Skeletal muscle cell (primary cell): ENCODE results near the gene CDH13.

Experiments
- DNase-seq: peaks from one replicate; pipeline ENCODE4 v3.0.0-alpha.2; 2010; ENCODE audit warnings: low read depth
- H3K4me3 ChIP-seq: 2 replicates; pipeline ENCODE4 v1.5.1; 2011; ENCODE audit warnings: low read depth, mild to moderate bottlenecking, control low read depth, low read length, moderate library complexity

CDH13 gene

DNA sequence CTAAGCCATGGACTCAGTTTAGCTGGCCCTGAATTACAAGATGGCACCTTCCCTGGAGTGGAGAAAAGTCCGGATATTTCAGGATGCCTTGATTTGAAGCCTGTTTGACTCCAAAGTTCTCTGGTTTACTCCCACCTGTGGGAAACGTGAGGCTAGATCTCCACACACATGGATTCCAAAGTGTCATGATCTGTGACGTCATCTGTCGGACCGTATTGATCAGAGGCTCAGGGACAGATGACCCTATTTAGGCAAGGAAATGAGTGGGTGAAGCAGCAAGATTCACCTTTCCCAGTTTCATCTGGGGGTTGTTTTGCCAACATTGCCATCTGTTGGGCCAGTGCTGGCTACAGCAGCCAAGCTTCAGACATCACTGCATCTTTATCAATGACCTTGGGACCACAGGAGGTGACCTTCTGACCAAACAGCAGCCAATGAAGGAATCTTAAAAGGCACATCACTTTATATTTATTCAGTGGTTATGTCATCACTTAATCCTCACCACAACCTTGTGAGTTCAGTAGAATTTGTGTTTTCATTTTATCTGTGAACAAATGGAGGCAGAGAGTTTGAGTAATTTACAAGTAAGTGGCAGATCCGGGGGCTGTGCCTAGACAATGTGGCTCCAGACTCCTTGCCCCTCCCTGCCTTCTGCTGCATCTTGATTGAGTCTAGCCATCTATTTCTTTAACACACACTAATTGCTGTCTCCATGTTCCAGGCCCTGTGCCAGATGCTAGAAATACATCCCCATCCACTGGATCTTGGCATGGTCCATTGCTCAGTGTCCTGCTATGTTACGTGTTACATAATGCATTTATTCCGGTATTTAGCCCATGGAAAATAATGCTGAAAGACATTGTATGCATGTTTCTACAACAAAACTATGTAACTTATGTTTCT is 1.5 kb upstream of the CDH13 start:
- DNase-seq = no peak
- no peak overlapping the region for H3K4me3 ChIP-seq

DNA sequence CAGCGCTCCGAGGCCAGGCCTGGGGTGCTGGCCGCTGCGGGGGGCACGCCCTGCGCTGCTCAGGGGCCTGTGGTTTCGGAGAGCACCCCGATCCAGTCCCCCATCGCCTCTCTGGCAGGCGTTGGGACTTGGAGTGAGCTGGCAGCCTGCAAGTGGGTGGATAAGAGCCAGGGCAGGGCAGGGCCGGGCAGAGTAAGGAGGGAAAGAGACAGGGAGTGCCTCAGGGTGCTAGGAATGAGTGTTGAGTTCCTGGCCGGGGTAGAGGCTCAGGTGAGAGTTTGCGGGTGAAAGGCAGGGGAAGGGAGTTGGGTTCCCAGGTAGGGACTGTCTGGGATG is 1.3 kb downstream of the CDH13 start:
- no peak for DNase-seq

DNA sequence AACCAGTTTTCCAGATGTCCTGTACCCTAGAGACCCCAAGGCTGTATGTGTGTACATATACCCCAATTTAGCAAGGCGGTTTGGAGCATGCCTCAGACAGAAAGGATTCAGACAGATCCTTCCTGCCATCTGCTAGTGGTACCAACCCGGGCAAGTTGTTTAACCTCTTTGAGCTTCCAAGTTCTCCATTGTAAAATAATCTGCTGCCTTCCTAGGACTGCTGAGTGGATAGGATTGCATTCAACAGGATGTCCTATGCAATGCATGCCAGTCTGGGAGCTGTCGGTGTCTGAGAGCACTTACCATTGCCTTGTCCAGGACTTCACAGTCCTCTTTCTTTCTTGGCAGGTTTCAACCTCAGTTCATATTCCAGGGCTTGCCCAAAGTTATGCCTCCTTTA is 1.9 kb downstream of the CDH13 start:
- DNase-seq = no peak
- H3K4me3 ChIP-seq = peak overlapping the region; percentile 74

More for the DNA sequence above, 1.3 kb downstream of the CDH13 start:
- H3K4me3 ChIP-seq = peak overlapping the region; percentile 74

DNA sequence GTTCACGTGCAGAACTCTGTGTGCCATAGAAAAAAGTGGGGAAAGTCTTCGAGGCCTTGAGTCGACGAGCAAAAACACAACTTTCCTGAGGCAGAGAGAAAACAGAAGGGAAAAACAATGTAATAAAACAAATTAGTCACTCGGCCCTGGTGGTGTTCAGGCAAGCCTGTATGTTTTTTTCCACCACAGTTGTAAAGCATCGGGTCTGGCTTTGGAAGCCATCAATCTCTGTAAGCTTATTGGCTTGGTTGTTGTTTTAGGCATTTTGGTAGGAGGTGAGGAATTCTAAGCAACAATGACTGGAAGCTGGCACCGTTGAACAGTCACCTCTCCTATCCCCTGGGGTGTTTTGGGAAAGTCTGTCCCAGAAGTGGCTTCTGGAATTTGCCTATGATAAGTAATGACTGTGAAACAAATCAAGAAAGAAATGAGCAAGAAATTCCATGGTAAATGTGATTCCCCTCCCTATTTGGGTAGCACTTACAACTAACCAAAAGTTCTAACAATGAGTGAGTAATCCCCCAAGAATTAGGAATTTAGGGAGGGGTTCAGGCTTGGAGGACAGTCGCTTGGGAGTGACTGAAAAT is 2.8 kb downstream of the CDH13 start:
- no peak for DNase-seq

DNA sequence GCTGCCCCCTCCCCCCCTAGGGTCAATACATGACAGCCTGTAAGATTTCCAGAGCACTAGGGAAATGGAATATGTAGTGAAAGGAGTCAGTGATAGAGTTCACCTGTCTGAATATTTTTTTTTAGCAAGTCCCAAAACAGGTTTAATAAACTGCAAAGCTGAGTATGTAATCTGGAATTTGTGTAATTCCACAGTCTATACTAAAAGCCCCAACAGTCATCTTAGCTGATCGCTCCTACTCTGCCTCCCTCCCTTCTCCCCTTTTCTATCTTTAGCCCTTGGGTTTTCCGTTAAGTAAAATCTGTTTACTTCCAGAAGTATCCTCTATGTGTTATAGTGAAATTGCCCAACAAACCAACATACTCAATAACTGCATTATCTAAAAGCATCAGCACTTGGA is 3.5 kb downstream of the CDH13 start:
- no peak for DNase-seq
- no peak overlapping the region for H3K4me3 ChIP-seq

More for the DNA sequence above, 2.8 kb downstream of the CDH13 start:
- H3K4me3 ChIP-seq = no peak overlapping the region

DNA sequence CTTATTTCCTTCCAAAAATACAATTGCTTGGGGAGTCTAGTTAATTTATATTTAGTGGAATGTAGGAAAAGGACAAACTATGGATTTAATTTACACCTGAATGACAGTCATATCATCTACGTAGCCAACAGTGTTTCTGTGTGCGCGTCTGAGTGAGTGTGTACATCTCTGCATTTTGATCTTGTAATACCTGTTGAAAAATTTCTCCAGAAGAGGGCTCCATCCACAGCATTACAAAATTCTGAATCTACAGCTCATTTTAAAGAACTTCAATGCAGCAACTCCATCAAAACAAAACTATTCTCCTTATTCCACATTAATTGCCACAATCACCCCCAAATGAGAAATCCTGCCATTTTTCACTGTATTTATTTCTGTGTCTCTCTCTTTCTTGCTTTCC is 3.9 kb downstream of the CDH13 start:
- no peak for DNase-seq

DNA sequence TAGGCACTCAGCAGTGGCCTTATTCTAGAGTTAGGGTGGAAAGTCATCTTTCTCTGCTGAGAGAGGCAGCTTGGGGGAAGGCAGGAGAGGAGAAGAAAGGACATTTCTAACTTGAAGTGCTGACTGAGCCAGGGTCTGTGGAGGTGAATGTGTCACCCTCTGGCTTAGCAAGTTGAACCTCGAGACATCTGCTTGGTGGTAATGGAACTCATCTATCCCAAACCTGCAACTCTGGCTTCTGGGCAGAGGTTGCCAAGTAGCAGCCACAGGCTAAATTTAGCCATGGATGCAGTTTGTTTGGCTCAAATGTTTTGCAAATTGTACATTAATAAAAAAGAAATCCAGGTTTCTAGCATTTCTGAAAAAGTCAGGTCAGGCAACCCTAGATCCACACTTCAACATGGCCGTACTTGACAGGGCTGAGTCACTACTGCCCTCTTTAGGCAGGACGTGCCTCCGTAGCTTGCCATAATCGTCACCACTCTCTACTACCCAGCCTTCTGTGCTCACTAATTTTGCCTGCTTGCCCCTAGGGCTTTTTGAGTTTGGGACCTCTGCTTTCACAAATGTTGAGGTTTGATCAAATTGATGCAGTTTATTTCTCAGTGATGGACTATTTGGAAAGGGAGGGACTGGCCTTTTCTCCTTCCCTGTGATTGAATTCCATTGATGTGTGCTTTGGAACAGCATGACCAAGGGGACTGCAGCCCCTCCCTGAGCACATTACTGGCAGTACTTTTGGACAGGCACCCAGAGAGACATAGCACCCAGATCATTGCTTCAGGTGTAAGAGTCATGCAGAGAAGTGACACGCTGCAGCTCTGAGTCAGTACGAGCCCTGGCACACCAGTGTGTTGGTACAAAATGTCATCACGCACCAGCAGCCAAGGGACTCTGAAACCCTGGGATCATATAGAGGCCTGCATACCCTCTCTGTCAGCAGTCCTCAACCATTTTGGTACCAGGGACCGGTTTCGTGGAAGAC is 5.2 kb downstream of the CDH13 start:
- H3K4me3 ChIP-seq = no peak overlapping the region
- no peak for DNase-seq

More for the DNA sequence above, 3.9 kb downstream of the CDH13 start:
- no peak overlapping the region for H3K4me3 ChIP-seq

DNA sequence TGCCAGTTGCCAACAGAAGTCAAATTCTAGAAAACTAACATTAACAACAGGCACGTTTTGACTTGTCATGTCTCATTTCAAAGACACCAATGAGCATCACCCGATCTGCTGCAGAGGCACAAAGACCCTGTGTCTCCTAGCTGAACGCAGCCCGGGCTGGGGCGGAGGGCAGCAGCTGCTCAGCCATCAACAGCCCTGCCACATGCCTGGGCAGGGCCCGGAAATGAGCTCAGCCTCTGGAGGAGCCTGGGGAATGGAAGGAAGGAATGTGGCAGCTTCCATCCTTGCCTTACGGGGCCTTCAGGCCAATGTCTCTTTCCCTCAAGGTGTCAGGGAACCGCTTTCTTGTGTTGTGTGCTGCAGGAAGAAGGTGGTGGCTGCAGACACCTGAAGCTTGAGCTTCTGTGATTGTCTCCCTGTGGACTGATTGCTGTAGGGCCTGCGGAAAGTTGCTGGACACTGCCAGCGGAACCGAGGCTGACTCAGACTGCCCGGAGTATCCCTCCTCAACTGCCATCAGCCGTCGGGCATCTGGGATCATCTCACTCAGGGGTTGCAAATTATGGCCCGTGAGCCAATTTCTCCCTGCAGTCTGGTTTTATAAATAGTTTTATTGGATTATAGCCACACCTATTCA is 7.3 kb downstream of the CDH13 start:
- no peak overlapping the region for H3K4me3 ChIP-seq
- no peak for DNase-seq

DNA sequence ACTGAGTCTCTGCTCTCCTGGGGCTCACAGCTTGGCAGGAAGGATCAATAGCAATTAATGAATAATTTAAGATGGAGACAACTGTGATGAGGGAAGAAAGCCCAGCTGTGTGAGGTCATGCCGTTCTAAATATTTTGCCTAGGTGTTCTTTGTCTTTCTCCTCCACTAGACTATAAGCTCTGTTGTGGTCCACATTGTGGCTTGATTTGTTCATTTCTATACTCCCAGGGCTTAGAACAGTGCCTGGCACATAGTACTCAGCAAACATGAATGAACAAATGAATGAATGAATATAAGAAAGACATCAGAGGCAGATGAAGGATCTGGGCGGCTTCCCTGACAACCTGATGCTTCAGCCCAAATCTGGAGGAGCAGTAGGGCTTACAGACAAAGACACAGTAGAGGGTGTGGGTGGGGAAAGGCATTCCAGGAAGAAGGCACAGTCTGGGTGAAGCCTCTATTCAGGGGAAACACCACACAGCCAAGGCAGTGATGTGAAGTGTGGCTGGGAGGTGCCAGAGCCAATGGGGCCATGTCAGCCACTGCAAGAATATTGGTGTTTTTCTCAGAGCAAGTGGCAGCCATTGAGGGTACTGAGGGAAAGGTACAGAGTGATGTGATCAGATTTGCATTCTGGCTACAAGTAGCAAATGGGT is 8.3 kb downstream of the CDH13 start:
- H3K4me3 ChIP-seq = no peak overlapping the region
- DNase-seq = no peak

DNA sequence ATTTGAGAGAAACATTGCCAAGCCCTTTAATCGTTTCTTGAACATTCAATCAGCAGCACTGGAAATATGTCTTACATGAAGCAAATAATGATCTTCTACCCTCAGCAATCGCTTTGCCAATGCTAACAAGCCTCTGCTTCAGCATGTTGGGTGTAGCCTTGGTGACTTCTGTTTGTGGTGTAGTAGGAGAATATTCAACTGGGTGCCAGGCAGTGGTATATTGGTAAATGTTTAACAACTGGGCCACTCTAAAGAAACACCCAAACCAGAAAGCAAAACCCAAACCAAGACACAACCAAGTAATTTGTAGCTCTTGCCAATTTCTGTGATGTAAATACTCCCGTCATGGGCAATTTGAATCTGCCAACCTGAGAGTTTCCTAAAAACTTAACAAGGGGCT is 9.7 kb downstream of the CDH13 start:
- H3K4me3 ChIP-seq = no peak overlapping the region
- no peak for DNase-seq

DNA sequence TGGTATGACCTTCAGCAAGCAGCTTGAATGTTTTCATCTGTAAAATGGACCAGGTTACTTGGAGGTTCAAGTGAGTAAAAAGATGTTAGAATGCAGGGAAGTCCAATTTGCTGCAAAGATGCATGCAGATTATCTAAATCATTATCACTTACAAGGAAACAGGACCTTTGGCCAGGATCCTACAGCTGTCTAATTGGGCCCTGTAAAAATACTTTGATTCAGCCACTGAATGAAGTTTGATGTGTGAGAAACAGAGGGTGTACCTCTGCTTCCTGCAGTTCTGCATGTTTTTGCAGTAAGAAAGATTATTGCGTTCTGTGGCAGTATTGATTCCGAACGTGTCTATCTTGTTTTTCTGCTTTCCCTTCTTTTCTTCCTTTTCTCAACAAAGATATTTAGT is 10.2 kb downstream of the CDH13 start:
- DNase-seq = no peak
- H3K4me3 ChIP-seq = no peak overlapping the region

DNA sequence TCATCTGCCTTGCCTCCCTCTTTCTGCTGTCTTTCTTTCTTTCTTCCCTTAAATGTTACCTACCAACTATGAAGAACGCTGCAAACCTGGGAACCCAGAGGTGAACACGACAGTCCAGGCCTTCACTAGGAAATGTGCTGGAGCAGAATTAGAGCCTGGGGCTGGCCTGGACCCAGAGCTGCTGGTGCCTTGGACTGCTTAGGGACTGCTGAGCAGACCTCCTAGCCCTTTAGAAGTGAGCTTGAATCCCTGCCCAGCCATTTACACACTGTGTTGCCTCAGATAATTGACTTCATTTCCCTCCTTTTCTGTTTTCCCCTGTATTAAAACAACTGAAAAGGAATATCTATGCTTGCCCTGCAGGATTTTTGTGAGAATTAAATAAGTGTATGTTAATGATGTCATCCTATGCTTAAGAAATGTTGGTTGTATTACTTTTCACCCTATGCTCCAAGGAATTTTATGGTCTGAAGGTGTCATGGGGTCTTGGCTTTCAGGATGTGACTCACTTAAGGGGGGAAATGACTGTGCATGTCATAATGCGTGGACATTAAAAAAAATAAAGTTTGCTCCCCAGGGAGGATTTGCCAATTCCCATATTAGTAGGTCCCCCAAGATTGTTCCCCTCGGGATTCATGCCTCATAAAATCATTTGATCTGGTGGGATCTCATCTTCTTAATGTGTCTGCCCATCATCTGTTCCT is 11.5 kb downstream of the CDH13 start:
- peak; percentile 86 for DNase-seq
- no peak overlapping the region for H3K4me3 ChIP-seq

DNA sequence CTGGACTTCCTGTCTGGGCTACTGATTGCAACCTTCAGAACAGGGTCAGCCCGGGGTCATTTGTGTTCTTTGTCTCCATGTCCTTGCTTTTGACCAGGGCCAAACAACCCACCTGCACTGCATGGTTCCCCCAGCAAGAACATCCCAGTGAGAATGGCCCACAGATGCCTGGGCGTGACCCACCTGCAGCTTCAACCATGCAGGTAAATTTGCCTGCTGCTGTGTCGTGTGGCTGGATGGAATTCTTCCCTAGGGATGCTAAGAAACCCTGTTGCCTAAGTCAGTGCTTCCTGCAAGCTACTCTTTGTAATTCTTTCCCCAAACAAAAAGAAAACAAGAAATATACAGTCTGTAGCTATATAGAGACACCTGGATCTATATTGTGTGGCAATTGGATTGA is 12.5 kb downstream of the CDH13 start:
- DNase-seq = no peak
- H3K4me3 ChIP-seq = no peak overlapping the region

DNA sequence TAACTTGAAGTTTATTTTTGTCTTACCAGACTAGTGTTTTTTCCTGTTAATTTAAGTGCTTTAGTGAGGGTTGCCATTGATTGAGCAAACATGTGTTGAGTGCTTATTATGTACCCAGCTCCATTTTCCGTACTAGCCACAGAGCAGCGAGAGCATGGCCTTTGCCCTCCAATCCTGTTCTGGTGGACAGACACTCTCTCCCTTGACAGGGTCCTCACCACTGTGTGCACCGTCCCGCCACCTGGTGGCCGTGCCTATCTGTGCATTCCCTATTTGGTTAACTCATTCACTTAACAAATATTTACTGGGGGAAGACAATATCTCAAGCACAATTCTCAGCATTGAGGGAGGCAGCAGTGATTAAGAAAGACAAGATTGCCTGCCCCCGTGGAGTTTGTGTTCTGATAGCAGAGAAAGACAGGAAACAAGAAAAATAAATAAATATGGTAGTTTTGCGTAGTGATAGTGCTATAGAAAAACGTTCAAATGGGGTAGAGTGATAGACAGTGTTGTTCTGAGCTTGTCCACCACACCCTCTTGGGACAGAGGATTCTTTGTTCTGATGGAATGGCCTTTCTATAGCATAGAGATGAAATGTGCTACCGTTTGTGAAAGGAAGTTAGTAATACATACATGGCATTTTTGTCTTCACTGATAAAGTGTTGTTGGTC is 13.0 kb downstream of the CDH13 start:
- DNase-seq = no peak

DNA sequence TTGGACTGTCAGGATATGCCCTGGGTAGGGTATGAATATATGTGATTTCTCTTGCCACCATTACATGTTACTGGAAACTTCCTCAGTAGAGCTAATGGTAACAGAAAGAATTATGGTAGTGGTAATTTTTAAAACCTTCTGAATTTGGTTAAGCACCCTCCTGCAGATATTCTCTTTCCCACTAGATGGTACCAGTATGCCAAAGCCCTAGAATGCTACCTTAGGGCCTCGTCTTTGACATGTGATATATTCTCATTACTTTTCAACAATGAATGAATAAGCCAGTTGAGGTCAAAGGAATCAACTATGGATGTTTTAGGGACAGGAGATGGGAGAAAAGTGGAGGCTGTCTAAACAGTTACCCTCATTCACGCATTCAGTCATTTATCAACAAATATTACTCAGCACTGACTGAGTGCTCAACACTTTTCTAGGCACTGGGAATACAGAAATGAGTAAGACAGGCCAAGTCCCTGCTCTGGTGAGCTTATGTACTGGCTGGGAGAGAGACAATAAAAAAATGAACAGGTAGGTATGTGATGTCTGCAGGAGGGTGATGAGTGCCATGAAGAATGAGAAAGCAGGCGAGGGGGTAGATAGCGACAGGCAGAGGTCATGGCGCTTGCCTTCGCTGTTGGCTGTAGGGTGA is 14.7 kb downstream of the CDH13 start:
- H3K4me3 ChIP-seq = no peak overlapping the region
- no peak for DNase-seq

More for the DNA sequence above, 13.0 kb downstream of the CDH13 start:
- H3K4me3 ChIP-seq = no peak overlapping the region

DNA sequence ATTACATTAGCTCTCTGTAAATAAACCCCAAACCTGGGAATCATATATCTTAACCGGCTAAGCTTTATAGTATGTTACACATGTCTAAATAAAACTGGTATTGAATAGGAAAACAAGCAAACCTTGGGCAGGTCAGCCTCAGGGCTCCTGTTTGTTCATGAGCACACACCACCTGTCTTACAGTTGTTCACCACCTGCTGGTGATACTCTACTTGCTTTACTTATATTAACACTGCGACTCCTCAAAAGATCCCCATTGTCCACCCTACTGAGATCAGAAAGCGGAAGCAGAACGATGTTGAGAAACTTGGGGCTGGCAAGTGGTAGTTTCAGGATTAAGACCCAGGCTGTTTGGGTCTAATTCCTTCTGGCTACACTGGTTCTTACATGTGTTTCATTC is 16.4 kb downstream of the CDH13 start:
- no peak overlapping the region for H3K4me3 ChIP-seq
- DNase-seq = no peak

DNA sequence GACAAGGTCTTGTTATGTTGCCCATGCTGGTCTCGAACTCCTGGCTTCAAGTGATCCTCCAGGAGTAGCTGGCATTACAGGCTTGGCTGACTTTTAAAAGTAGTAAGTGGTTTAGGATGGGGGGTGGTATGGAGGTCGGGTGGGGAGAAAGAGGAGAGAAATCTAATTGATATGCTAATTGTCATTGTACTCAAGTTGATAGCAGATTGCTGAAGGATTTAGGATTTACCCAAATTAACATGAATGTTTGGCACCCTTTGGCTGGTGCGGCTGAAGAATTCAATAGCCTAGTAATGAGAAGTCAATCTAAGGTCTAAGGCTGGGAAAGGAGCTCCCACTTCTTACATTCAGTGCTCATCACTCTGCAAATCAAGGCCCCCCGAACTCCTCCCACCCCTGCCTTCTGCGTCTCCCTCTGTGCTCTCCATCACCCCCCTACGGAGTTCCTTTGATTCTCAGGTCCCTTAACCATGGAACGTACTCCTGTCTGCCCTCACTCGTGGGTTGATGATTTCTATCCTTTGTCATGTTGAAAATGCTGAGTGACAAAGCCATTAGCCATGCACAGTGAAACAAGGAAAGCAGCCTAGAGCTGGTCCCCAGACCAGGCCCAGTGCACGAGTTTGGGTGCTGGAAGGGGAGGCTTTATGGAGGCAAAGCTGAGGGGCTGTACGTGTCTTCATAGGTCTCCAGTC is 17.3 kb downstream of the CDH13 start:
- H3K4me3 ChIP-seq = no peak overlapping the region
- no peak for DNase-seq
